ENCODE results near the gene KPNB1. TPM values are rescaled to one million over a fixed set of nuclear protein-coding genes. Genes with fewer than 3 reads are reported as not detected.

Gene KPNB1
- polyA plus RNA-seq, 1 donor from 2014 or later = 117 TPM

DNA sequence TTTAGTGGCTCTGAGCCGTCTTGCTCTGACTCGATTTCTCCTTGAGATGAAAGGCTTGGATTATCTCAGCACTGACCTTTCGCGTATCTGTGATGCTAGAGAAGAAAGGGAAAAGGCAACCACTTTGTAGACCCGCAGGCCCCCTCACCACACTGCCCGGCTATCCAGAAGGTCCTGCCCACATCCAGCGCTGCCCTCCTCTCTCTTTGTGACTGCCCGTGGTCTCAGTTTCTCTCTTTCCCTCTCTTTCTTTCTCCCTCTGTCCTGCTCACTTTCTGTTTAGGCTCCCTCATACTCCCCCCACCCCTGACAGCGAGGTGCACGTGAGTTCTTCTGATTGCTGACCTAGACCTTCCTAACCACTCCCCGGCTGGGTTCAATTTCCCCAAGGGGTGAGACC, 70.5 kb downstream of the KPNB1 start:
- H3K27ac ChIP-seq (ENCODE audit: low read length) = no peak overlapping the region
- TF ChIP-seq, protein P1, sequence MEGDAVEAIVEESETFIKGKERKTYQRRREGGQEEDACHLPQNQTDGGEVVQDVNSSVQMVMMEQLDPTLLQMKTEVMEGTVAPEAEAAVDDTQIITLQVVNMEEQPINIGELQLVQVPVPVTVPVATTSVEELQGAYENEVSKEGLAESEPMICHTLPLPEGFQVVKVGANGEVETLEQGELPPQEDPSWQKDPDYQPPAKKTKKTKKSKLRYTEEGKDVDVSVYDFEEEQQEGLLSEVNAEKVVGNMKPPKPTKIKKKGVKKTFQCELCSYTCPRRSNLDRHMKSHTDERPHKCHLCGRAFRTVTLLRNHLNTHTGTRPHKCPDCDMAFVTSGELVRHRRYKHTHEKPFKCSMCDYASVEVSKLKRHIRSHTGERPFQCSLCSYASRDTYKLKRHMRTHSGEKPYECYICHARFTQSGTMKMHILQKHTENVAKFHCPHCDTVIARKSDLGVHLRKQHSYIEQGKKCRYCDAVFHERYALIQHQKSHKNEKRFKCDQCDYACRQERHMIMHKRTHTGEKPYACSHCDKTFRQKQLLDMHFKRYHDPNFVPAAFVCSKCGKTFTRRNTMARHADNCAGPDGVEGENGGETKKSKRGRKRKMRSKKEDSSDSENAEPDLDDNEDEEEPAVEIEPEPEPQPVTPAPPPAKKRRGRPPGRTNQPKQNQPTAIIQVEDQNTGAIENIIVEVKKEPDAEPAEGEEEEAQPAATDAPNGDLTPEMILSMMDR (IDR thresholded peaks at IDR 0.05; ENCODE audit: poor library complexity, severe bottlenecking) = no peak
- TF ChIP-seq TAF1 (IDR thresholded peaks at IDR 0.05; ENCODE audit: low read depth) (no peak), RAD21 (conservative IDR thresholded peaks at IDR 0.05) (no peak), MXI1 (conservative IDR thresholded peaks at IDR 0.05; ENCODE audit: poor library complexity, severe bottlenecking) (no peak), SMC3 (conservative IDR thresholded peaks at IDR 0.05; ENCODE audit: poor library complexity) (no peak)
- TF ChIP-seq, protein P2, sequence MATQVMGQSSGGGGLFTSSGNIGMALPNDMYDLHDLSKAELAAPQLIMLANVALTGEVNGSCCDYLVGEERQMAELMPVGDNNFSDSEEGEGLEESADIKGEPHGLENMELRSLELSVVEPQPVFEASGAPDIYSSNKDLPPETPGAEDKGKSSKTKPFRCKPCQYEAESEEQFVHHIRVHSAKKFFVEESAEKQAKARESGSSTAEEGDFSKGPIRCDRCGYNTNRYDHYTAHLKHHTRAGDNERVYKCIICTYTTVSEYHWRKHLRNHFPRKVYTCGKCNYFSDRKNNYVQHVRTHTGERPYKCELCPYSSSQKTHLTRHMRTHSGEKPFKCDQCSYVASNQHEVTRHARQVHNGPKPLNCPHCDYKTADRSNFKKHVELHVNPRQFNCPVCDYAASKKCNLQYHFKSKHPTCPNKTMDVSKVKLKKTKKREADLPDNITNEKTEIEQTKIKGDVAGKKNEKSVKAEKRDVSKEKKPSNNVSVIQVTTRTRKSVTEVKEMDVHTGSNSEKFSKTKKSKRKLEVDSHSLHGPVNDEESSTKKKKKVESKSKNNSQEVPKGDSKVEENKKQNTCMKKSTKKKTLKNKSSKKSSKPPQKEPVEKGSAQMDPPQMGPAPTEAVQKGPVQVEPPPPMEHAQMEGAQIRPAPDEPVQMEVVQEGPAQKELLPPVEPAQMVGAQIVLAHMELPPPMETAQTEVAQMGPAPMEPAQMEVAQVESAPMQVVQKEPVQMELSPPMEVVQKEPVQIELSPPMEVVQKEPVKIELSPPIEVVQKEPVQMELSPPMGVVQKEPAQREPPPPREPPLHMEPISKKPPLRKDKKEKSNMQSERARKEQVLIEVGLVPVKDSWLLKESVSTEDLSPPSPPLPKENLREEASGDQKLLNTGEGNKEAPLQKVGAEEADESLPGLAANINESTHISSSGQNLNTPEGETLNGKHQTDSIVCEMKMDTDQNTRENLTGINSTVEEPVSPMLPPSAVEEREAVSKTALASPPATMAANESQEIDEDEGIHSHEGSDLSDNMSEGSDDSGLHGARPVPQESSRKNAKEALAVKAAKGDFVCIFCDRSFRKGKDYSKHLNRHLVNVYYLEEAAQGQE (IDR thresholded peaks at IDR 0.05; ENCODE audit: borderline replicate concordance) = no peak
- H3K4me3 ChIP-seq (ENCODE audit: low read length) = no peak overlapping the region
- H3K27me3 ChIP-seq (ENCODE audit: insufficient read depth, low read depth, low read length) = peaks cover 11% of the 10 kb centered on the region
- H2AFZ ChIP-seq (ENCODE audit: low read depth, low read length) = no peak overlapping the region
- no peaks in the 10 kb centered on the region for H4K20me1 ChIP-seq (ENCODE audit: insufficient read depth)
- H3K9me2 ChIP-seq (ENCODE audit: insufficient read depth, low read length) = no peaks in the 10 kb centered on the region
- no peaks in the 10 kb centered on the region for H3K9me3 ChIP-seq (ENCODE audit: low read length)
- H3F3A ChIP-seq (ENCODE audit: insufficient read depth, low read length, poor library complexity, severe bottlenecking) = no peaks in the 10 kb centered on the region
- H3K9ac ChIP-seq (ENCODE audit: low read length) = no peak overlapping the region
- no peaks in the 10 kb centered on the region for H3K36me3 ChIP-seq (ENCODE audit: insufficient read depth, low read length)
- no peaks in the 10 kb centered on the region for H3K79me2 ChIP-seq (replicated peaks; ENCODE audit: insufficient read depth, low read length)
- no peak overlapping the region for H3K4me2 ChIP-seq (ENCODE audit: low read length)

DNA sequence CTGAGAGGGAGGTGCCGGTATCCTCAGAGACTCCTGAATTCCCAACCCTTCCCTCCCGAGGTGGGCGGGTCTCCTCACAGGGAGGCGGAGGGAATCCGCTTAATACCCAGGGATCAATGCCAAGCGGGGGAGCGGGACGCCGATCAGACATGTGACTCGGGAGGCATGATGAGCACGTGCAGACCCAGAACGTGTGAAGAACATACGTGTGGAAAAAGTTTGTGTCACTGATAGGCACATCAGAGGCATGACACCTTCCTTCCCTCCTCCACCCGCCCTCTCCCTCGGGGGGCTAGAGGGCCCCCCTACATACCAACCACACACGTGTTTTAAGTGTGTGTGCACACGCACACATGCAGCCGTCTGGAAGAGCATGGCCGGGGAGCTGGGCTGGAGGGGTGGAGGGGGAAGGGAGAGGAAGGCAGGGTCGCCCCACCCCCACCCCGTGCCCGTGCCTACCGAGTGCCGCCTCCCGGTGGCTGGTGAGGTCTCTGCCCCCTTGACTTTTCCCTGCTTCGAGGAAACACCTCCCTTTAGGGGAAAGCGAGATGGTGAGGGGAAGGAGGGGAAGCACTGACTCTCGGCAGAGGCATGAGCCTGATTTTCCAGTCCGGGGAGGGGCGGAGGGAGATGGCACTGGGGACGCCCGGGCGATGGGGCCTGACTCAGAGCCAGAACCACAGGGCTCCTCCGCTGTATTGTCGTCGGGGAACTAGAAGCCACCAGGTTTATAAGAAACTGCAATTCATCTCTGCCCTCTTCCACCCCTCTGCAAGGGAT, 71.2 kb downstream of the KPNB1 start:
- Histone ChIP-seq H3K9me3 (ENCODE audit: low read length) (no peaks in the 10 kb centered on the region), H3K4me2 (ENCODE audit: low read length) (no peak overlapping the region), H3K79me2 (replicated peaks; ENCODE audit: insufficient read depth, low read length) (no peaks in the 10 kb centered on the region), H3K9ac (ENCODE audit: low read length) (no peak overlapping the region), H3K4me3 (ENCODE audit: low read length) (no peak overlapping the region), H2AFZ (ENCODE audit: low read depth, low read length) (no peak overlapping the region), H4K20me1 (ENCODE audit: insufficient read depth) (no peaks in the 10 kb centered on the region), H3K36me3 (ENCODE audit: insufficient read depth, low read length) (no peaks in the 10 kb centered on the region), H3F3A (ENCODE audit: insufficient read depth, low read length, poor library complexity, severe bottlenecking) (no peaks in the 10 kb centered on the region), H3K27me3 (ENCODE audit: insufficient read depth, low read depth, low read length) (peaks cover 11% of the 10 kb centered on the region), H3K9me2 (ENCODE audit: insufficient read depth, low read length) (no peaks in the 10 kb centered on the region), H3K27ac (ENCODE audit: low read length) (no peak overlapping the region)
- TF ChIP-seq POLR2AphosphoS5 (IDR thresholded peaks at IDR 0.05) (no peak), EZH2 (IDR thresholded peaks at IDR 0.05; ENCODE audit: borderline replicate concordance, insufficient read depth, low read length, poor library complexity, severe bottlenecking) (no peak), SMC3 (conservative IDR thresholded peaks at IDR 0.05; ENCODE audit: poor library complexity) (no peak), TAF1 (IDR thresholded peaks at IDR 0.05; ENCODE audit: low read depth) (no peak), EP300 (conservative IDR thresholded peaks at IDR 0.05; ENCODE audit: poor library complexity, severe bottlenecking) (no peak), MXI1 (conservative IDR thresholded peaks at IDR 0.05; ENCODE audit: poor library complexity, severe bottlenecking) (no peak), RAD21 (conservative IDR thresholded peaks at IDR 0.05) (no peak)
- TF ChIP-seq, protein P1 (IDR thresholded peaks at IDR 0.05; ENCODE audit: poor library complexity, severe bottlenecking) = no peak
- TF ChIP-seq, protein P2 (IDR thresholded peaks at IDR 0.05; ENCODE audit: borderline replicate concordance) = no peak
